ENCODE measurements around the gene GNA12.

GNA12 gene

GRCh38 chr7:2800931-2801688 lies 43.0 kb downstream of the GNA12 start:
- DNase-seq: no peak

GRCh38 chr7:2800220-2800930 lies 43.7 kb downstream of the GNA12 start:
- DNase-seq: no peak

GRCh38 chr7:2799253-2799652 lies 44.9 kb downstream of the GNA12 start:
- no peak for DNase-seq

DNA sequence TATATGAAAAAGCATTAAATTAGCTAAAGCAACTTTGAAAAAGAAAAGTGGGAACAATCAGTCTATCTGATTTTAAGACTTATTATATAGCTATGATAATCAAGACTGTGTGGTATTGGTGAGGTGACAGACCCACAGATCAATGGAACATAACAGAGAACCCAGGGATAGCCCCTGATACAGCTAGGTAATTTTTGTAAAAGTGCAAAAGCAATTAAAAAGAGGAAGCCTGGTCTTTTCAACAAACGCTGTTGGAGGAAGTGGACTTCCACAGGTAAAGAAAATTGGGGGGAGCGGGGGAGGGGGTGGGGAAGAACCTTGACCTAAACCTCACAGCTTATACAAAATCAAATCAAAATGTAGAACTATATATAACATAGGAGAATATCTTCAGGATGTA lies 45.4 kb downstream of the GNA12 start:
- no peak for DNase-seq

GRCh38 chr7:2796358-2797352 lies 47.5 kb downstream of the GNA12 start:
- DNase-seq: no peak

GRCh38 chr7:2795906-2796305 lies 48.2 kb downstream of the GNA12 start:
- DNase-seq: no peak

DNA sequence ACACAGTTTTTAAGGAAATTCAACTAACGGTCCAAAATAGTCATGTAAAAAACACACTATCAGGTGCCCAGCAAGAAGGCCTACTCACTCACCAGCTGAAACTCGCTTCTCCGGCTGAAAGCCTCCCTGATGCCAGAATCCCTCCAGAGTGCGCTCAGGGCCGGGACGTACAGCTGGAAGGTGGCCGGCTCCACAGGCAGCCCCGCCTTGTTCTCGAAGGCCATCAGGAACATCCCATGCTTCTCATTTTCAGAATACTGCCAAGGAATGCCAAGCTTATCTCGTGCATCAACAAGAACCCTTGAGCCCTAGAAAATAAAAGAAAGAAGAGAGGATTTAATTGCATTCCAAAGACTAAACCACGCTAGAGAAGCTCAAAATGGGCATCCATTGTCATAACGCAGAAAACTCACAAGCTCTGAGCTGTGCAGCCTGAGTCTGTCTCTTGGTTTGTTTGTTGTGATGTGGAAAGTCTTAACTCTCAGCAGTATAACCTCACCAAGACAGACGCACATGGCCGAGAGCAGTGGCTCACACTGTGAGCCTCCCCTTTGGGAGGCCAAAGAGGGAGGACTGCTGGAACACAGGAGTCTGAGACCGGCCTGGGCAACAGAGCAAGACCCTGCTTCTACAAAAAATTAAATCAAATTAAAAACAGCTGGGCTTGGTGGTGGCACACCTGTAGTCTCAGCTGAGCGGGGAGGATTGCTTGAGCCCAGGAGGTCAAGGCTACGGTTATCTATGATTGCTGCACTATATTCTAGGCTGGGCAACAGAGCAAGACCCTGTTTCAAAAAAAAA lies 49.1 kb downstream of the GNA12 start:
- no peak for DNase-seq

- no peak for DNase-seq
These were observed 51.1 kb downstream of the GNA12 start for GRCh38 chr7:2792856-2793487.

DNA sequence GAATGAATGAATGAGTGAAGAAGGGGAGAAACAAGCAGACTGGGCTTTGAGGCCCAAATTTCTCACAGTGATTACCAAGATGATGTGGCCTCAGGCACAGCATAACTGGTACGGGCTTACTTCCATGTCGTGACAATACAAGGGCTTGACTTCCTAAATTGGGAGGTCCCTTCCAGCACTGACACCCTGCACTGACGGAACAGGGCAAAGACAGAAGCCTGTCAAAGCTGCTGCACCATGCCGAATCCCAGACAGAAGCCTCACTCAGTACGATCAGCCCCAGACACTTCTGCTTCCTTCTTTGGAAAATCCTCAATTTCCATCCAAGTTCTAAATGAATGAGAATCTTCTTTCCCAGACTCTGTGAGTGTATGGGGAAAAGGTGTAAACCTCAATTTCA lies 51.9 kb downstream of the GNA12 start:
- DNase-seq: no peak

DNA sequence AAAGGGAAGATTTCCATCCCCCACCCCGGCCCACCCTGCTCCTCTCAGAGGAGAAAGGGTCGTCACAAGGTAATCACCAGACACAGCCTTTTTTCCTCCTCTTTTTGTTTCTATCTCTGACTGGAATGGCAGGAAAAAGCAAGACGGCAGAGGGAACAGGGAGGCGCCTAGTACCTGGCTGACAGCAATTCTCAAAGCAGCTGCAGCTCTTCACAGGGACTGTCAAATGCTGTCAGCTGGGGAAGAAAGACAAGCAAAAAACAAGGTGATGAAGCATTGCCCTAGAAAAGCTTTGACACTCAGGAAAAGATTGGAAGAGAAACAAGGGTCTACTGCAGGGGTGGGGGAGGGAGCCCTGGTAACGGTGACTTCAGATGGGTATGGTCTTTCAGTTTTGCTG lies 52.7 kb downstream of the GNA12 start:
- no peak for DNase-seq

DNA sequence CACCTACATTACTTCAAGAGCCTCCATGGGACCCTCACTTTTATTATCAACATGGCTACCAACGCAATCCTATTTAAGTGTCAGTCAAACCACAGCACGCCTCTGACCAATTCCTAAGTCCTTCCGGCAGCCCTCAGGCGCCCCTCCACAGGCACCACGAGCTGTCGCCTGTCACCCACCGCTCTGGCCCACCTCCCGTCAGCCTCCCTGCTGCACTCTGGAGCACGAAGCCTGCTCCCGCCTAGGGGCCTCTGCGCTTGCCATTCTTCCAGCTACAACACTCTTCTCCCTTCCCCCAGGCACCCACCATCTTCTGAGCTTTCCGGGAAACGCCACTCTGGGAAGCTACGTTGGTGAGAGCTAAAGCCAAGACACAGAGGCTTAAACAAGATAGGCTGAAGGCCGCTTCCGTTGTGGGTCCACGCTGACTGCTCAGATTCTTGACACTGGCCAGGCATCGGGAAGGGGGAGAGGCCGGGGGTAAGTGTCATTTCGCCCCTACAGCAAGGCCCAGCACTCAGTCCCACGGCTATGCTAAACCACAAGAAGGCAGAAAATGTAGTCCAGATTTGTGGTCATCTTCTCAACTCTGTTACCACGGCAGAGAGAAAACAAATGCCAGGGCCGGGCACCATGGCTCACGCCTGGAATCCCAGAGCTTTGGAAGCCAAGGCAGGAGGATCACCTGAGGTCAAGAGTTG lies 56.7 kb downstream of the GNA12 start:
- no peak for DNase-seq

DNA sequence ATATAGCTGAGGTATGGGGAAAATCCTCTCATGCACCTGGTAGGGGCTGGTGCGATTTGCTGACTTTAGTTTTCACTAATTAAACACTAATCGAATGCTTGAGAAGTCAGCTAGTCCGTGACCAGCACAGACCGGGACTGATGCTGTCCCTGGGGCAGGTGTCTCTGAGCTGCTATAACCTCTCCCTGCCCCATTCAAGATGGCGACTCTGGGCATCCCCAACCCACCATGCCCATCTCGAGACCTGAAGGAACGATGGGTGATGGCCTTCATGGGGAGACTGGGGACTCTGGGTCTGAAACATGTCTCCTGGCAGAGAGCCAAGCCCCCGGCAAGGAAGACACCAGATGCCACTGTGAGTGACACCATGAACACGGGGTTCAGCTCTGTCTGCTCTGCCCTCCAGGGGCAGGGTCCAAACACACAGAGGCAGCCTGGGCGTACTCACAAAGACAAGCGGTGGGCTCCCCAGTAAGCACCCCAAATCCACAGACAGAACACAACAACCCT lies 57.4 kb downstream of the GNA12 start:
- no peak for DNase-seq

- DNase-seq: no peak
These were observed 59.0 kb downstream of the GNA12 start for GRCh38 chr7:2785071-2785500.

DNA sequence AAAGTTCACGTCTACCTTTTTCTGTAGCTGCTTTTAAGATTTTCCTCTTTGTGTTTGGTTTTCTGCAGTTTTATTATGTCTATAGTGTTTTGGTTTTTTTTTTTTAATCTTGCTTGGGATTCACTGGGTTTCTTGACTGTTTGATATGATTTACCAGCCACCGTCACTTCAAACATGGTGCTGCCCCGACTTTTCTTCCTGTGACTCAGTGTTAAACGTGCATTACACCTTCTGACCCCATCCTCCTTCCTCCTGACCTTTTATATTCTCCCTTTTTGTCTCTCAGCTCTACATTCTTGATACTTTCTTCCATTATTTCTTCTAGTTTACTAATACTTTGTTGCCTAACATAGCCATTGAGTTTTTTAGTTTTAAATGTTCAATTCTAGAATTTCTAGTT lies 61.5 kb downstream of the GNA12 start:
- no peak for DNase-seq

DNA sequence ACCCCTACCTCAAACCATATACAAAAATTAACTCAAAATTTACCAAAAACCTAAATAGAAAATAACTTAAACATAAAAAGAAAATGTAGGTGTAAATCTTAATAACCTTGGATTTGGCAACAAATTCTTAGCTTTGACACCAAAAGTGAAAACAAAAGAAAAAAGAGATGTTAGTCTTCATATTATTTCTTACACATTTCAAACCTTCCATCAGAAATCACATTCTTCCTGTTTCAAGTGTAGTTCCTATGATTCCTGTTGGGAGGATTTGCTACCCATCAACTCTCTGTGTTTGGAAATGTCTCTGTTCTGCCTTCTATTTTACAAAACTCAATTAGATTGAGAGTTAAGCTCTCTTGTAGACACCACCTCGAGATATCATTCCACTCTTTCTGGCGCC lies 62.0 kb downstream of the GNA12 start:
- DNase-seq: no peak

GRCh38 chr7:2781636-2782035 lies 62.5 kb downstream of the GNA12 start:
- DNase-seq: no peak

- DNase-seq: no peak
These were observed 65.1 kb downstream of the GNA12 start for GRCh38 chr7:2779051-2779450.

DNA sequence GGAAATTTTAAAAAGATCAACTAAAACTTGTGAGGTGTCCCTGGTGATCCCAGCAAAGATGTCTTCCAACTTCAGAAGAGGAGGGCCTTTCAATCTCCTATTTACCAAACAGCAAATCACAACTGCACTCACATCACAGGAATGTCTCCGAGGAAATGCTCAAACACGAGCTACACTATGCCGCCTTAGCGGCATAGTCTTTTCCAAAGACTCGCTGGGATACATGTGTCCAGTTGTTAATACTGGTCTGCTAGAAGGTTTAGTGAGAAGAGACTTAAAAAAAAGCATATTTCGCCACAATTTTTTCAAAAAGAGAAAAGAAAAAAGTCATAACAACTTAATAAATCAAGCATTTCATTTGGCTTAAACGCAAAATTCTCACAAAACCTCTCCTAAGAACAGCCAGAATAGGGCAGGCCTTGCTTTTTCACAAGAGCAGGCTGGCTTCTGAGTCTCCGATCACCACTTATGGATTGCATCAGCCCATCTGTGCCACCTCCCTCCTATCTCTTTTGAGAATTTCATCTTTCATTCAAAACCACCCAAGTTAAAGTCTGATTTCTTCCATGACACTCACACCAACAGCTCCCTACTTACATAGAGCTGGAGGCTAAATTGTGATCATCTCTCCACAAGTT lies 66.1 kb downstream of the GNA12 start:
- DNase-seq: no peak

DNA sequence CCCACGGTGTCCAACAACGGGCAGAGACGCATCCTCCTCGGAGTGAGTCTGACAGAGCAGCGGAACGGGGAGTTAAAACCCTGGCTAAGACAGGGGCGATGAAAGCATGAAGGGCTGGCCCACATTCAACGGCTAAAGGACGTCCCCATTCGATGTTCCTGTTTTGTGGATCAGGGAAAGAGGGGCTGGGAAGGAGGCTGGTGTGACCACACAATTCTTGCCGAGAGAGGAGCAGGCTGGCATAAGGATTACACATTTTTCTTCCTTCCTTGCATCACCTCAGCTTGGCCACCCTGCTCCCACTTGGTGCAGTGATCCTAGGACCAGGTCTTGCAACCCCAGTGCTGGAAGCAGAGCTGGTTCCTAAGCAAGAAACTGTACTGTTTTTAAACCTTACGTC lies 67.7 kb downstream of the GNA12 start:
- DNase-seq: no peak

- no peak for DNase-seq
These were observed 68.3 kb downstream of the GNA12 start for GRCh38 chr7:2775785-2776184.

DNA sequence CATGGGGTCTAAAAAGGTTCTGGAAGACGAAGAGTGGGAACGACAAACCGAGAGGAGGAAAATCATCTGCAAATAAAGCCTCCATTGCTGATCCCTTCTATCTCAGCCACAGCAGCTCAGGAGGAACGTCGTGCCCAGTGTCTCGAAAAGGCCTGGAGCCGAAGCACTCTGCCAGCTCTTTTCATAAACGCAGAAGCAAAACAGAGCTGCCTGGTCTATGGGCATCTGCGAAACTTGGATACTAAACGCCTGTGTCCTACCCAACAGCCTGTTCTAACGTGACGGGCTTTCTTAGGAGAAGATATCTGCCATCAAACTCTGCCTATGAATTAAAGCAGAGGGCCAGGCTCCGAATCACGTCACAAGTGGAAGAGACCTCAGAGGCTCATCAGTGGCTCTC lies 68.7 kb downstream of the GNA12 start:
- no peak for DNase-seq

Measured in activated CD4-positive, alpha-beta T cell treated with anti-CD3 and anti-CD28 coated beads, Interleukin-2, amount 50 U/mL, for 4 hours (primary cell).